Measurements from ENCODE around the gene TKTL1. TPM values are rescaled to one million over a fixed set of nuclear protein-coding genes. Genes with fewer than 3 reads are reported as not detected.

TKTL1 gene
- total RNA-seq, 4 donors from 2014 or later = not detected

GRCh38 chrX:154308108-154308946 is 12.7 kb downstream of the TKTL1 start:
- Histone ChIP-seq H3K9me3 (no peaks in the 10 kb centered on the region), H3K27me3 (no peaks in the 10 kb centered on the region), H3K4me3 (no peak overlapping the region), H3K36me3 (no peaks in the 10 kb centered on the region), H3K27ac (no peak overlapping the region), H3K4me1 (no peaks in the 10 kb centered on the region)
- intact Hi-C loops (cut with DNase I; ENCODE audit: low total_unique reads) (no loop called here), in situ Hi-C loops (cut with MboI; ENCODE audit: low pct_ligation_motif_present in 1 of 4, low pct_unique_long_range_greater_than_20kb in 1 of 4, low sequenced_read_pairs in 3 of 4) (no loop called here)
- 57% methylated on average over 9 of the region's 9 CpGs; no CpG with 5 or more reads in 1 of the 2 donors for WGBS, 2 donors (ENCODE audit: low coverage in 1 of 2)
- peak; percentile 73 for DNase-seq
- TF ChIP-seq CTCF (IDR thresholded peaks at IDR 0.05) (peak; percentile 62 to 73 (median 63)), EP300 (IDR thresholded peaks at IDR 0.05; ENCODE audit: low read depth) (no peak)

- H3K4me3 ChIP-seq = no peak overlapping the region
- no peak for TF ChIP-seq POLR2A (IDR thresholded peaks at IDR 0.05)
- TF ChIP-seq CTCF (IDR thresholded peaks at IDR 0.05) = no peak
- TF ChIP-seq EP300 (IDR thresholded peaks at IDR 0.05; ENCODE audit: low read depth) = no peak
- no peak for TF ChIP-seq POLR2AphosphoS5 (IDR thresholded peaks at IDR 0.05)
- DNase-seq = no peak
- H3K27me3 ChIP-seq = no peaks in the 10 kb centered on the region
- H3K9me3 ChIP-seq = no peaks in the 10 kb centered on the region
- H3K27ac ChIP-seq = no peak overlapping the region
- 77% methylated on average over 16 of the region's 16 CpGs; no CpG with 5 or more reads in 1 of the 2 donors for WGBS, 2 donors (ENCODE audit: low coverage in 1 of 2)
- H3K4me1 ChIP-seq = no peaks in the 10 kb centered on the region
- no peaks in the 10 kb centered on the region for H3K36me3 ChIP-seq
- intact Hi-C loops (cut with DNase I; ENCODE audit: low total_unique reads) = no loop called here
- in situ Hi-C loops (cut with MboI; ENCODE audit: low pct_ligation_motif_present in 1 of 4, low pct_unique_long_range_greater_than_20kb in 1 of 4, low sequenced_read_pairs in 3 of 4) = no loop called here
Measured at GRCh38 chrX:154309041-154309775, 13.6 kb downstream of the TKTL1 start.

GRCh38 chrX:154310616-154311536 is 15.3 kb downstream of the TKTL1 start:
- 83 to 90% methylated on average over 2 to 19 of the region's 19 CpGs for WGBS, 2 donors (ENCODE audit: low coverage in 1 of 2)
- H3K4me1 ChIP-seq = no peaks in the 10 kb centered on the region
- TF ChIP-seq CTCF (IDR thresholded peaks at IDR 0.05) (no peak), POLR2AphosphoS5 (IDR thresholded peaks at IDR 0.05) (no peak), POLR2A (IDR thresholded peaks at IDR 0.05) (no peak)
- no peak overlapping the region for H3K4me3 ChIP-seq
- no peaks in the 10 kb centered on the region for H3K9me3 ChIP-seq
- in situ Hi-C loops (cut with MboI; ENCODE audit: low pct_ligation_motif_present in 1 of 4, low pct_unique_long_range_greater_than_20kb in 1 of 4, low sequenced_read_pairs in 3 of 4) (no loop called here), intact Hi-C loops (cut with DNase I; ENCODE audit: low total_unique reads) (no loop called here)
- H3K36me3 ChIP-seq = no peaks in the 10 kb centered on the region
- DNase-seq = no peak
- no peak overlapping the region for H3K27ac ChIP-seq
- no peaks in the 10 kb centered on the region for H3K27me3 ChIP-seq

GRCh38 chrX:154312116-154312515 is 16.5 kb downstream of the TKTL1 start:
- intact Hi-C loops (cut with DNase I; ENCODE audit: low total_unique reads) = no loop called here
- no peak for TF ChIP-seq CTCF (IDR thresholded peaks at IDR 0.05)
- TF ChIP-seq POLR2AphosphoS5 (IDR thresholded peaks at IDR 0.05) = no peak
- no peak for TF ChIP-seq EP300 (IDR thresholded peaks at IDR 0.05; ENCODE audit: low read depth)
- no peak for TF ChIP-seq POLR2A (IDR thresholded peaks at IDR 0.05)
- Histone ChIP-seq H3K9me3 (no peaks in the 10 kb centered on the region), H3K27me3 (no peaks in the 10 kb centered on the region), H3K4me1 (no peaks in the 10 kb centered on the region), H3K4me3 (no peak overlapping the region), H3K36me3 (no peaks in the 10 kb centered on the region), H3K27ac (no peak overlapping the region)
- in situ Hi-C loops (cut with MboI; ENCODE audit: low pct_ligation_motif_present in 1 of 4, low pct_unique_long_range_greater_than_20kb in 1 of 4, low sequenced_read_pairs in 3 of 4) = no loop called here
- no peak for DNase-seq
- WGBS, 2 donors (ENCODE audit: low coverage in 1 of 2) = 85% methylated on average over 7 of the region's 7 CpGs; no CpG with 5 or more reads in 1 of the 2 donors

Data from transverse colon (tissue), 4 donors.